GM12865 (cell line): Measurements from ENCODE around the gene ADGRV1.

Experiments
- DNase-seq: peaks from one replicate; pipeline ENCODE4 v3.0.0; 2010; ENCODE audit warnings: low read depth
- H3K4me3 ChIP-seq: 2 replicates; pipeline ENCODE4 v1.5.1; 2011; ENCODE audit warnings: mild to moderate bottlenecking, low read depth, low read length, control low read depth
- CTCF ChIP-seq: IDR thresholded peaks from 2 replicates; pipeline ENCODE4 v1.5.1; 2011; ENCODE audit warnings: low read length, control low read depth, low read depth, inconsistent platforms; ENCODE audit not compliant: insufficient read depth; ENCODE audit errors: missing control alignments

The ADGRV1 gene

GRCh38 chr5:90987726-90988125 is 429.1 kb downstream of the ADGRV1 start:
- TF ChIP-seq CTCF = no peak
- H3K4me3 ChIP-seq = no peak overlapping the region
- DNase-seq = no peak

- H3K4me3 ChIP-seq = no peak overlapping the region
- no peak for TF ChIP-seq CTCF
- DNase-seq = no peak
These were observed 432.6 kb downstream of the ADGRV1 start for GRCh38 chr5:90991201-90991600.

- no peak for DNase-seq
- TF ChIP-seq CTCF = no peak
- no peak overlapping the region for H3K4me3 ChIP-seq
These were observed 436.2 kb downstream of the ADGRV1 start for GRCh38 chr5:90994796-90995195.

- no peak for DNase-seq
- H3K4me3 ChIP-seq = no peak overlapping the region
- TF ChIP-seq CTCF = no peak
These were observed 437.5 kb downstream of the ADGRV1 start for GRCh38 chr5:90996089-90996488.

GRCh38 chr5:90997082-90997481 is 438.5 kb downstream of the ADGRV1 start:
- TF ChIP-seq CTCF = no peak
- DNase-seq = no peak

GRCh38 chr5:91000743-91001142 is 442.1 kb downstream of the ADGRV1 start:
- DNase-seq = no peak
- no peak for TF ChIP-seq CTCF

More at GRCh38 chr5:90997082-90997481, 438.5 kb downstream of the ADGRV1 start:
- H3K4me3 ChIP-seq = no peak overlapping the region

GRCh38 chr5:91006713-91007112 is 448.1 kb downstream of the ADGRV1 start:
- no peak for TF ChIP-seq CTCF
- no peak overlapping the region for H3K4me3 ChIP-seq
- DNase-seq = no peak

More at GRCh38 chr5:91000743-91001142, 442.1 kb downstream of the ADGRV1 start:
- no peak overlapping the region for H3K4me3 ChIP-seq
